GM18870 (cell line): ENCODE data around the gene CHPF.

Experiments
- ATAC-seq: cut with Tn5 transposase; IDR thresholded peaks from one replicate; pipeline ENCODE4 v1.9.1; 2021; ENCODE audit warnings: moderate library complexity; ENCODE audit not compliant: unreplicated experiment

Gene CHPF

DNA sequence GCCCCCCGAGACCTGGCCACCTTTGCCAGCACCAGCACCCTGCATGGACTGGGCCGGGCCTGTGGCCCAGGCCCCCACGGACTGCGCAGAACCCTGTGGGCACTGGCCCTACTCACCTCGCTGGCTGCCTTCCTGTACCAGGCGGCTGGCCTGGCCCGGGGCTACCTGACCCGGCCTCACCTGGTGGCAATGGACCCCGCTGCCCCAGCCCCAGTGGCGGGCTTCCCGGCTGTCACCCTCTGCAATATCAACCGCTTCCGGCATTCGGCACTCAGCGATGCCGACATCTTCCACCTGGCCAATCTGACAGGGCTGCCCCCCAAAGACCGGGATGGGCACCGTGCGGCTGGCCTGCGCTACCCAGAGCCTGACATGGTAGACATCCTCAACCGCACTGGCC is 28.8 kb downstream of the CHPF start:
- ATAC-seq: no peak

DNA sequence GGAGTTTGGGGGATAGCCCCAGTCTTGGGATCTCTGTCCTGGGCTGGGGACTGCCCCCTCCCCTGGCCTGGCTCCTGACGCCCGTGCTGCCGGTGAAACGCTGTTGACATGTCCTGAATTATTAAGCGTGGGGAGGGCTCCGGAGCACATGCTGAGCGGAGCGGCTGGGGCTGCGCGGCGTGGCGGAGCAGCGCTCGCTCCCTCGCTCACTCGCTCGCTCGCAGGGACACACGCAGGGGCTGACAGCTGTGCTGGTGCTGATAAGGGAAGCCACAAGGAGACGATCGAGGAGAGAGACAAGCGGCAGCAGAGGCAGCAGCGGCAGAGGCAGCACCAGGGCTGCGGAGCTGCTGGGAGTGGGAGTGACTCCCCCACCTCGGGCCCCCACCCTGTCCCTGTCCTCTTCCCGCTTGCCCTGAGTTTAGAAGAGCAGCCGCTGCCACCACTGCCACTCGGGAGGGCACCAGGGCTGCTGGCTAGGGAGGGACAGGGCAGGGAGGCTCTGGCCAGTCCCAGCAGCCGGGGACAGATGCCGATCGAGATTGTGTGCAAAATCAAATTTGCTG is 29.3 kb downstream of the CHPF start, which contains the start of gene ASIC4:
TSS of gene ASIC4 (plus strand) at position 287 of the 566 bp plus-strand sequence. CDS start at position 530, 243 bp downstream.
- ATAC-seq: no peak

- no peak for ATAC-seq
These were observed 29.8 kb downstream of the CHPF start for GRCh38 chr2:219513787-219514186.

GRCh38 chr2:219512524-219513216 is 30.9 kb downstream of the CHPF start:
- no peak for ATAC-seq

GRCh38 chr2:219511547-219512325 is 31.9 kb downstream of the CHPF start:
- ATAC-seq: no peak

DNA sequence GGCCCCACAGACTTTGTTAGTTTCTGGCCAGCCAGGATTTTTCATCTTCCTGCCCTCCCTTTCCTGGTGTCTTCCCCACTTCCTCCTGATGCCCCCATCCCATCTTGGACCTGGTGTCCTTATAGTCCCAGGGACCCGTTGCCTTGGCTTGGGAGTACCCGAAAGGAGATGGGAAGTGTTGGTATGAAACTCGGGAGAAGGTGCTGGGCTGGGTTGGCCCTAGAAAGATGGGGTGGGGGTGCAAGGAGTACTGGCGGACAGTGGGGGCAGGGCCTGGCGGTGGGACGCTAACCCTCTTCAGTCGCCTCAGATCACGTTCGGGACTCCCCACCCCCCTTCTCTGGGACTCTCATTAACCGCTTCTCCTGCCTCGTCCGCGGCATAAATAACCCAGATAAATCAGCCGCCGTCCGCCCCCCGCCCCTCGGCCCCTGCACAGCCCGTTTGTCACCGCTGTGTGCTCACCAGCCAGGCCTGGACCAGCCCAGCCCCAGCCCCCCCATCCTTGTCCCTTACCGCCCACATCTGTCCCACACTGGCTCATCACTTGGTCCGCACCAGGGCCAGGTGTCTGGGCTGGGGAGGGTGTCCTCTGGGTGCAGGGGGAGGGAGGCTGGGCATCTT is 33.0 kb downstream of the CHPF start:
- ATAC-seq: no peak

- no peak for ATAC-seq
These were observed 33.7 kb downstream of the CHPF start for GRCh38 chr2:219509780-219510511.

- ATAC-seq: no peak
These were observed 34.4 kb downstream of the CHPF start for GRCh38 chr2:219508971-219509779.

GRCh38 chr2:219508444-219508734 is 35.2 kb downstream of the CHPF start:
- no peak for ATAC-seq

DNA sequence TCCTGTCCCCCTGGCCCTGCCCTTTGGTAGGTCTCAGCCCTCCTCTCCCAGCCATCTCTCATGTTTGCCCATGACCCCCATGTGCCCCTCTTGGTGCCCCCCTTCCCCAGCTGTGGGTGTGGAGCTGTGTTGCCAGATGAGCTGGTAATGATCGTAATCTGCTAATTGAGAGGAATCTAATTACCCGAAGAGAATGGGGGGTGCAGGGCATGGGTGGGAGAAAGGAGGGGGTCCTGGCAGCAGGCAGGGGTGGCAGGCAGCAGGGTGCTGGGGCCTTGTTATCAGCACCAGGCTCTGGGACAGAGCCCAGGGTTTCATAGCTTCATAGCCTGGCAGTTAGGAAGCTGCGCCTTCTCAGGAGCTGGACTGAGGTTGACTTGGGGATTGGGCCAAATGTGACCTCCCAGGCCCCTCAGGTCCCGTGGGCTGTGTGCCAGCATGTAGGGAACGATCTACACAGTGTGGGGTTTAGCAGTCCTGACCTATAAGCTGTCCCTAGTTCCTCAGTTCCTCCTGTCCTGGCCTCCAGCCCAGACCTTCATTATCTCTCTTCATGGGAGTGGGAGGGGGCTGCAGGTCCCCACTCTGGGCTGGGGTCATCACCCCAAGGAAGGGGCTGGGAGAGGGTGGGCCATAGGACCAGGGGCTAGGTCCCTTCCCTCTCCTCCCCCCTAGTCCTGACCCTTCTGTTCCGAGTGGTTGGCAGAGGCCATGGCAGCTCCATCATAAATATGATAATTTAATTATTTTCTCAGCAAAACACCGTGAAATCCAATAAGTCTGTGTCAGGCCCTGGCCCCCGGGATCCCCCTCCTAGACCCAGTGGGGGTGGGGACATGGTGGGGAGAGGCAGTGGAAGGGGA is 35.8 kb downstream of the CHPF start:
- ATAC-seq: no peak

GRCh38 chr2:219506802-219507526 is 36.6 kb downstream of the CHPF start:
- no peak for ATAC-seq

- no peak for ATAC-seq
These were observed 37.3 kb downstream of the CHPF start for GRCh38 chr2:219506153-219506801.

DNA sequence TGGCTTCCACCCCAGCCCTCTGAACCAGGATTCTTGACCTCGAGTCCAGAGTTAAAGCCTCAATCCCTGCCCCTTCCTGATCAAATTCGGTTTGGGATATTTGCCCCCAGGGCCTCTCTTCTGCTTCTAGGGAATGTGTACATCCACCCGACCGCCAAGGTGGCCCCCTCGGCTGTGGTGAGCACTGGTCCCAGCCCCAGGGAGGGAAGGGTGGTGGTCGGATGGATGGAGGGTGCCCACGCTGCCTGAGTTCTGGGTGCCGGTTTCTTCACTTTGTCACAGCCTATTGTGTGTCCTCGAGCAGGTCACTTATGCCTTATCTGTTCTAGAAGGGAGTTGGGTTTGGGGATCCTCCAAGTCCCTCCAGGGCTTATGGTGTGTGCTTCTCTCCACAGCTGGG is 38.0 kb downstream of the CHPF start:
- ATAC-seq: no peak

DNA sequence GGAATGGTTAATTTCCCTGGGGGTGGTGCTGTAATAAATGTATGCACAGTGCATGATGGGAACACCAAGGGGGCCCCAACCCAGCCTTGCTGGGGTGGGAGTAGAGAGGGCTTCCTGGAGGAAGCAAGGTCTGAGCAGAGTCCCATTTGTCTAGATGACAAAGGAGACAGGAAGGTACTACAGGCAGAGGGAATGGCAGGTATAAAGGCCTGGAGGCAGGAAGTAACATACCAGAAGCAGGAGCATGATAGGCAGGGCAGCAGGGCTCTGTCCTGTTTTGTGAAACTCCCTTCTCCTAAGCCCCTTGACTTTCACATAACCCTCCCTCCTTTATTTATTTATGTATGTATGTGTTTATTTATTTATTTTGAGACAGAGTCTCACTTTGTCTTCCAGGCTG is 41.0 kb downstream of the CHPF start:
- ATAC-seq: no peak

DNA sequence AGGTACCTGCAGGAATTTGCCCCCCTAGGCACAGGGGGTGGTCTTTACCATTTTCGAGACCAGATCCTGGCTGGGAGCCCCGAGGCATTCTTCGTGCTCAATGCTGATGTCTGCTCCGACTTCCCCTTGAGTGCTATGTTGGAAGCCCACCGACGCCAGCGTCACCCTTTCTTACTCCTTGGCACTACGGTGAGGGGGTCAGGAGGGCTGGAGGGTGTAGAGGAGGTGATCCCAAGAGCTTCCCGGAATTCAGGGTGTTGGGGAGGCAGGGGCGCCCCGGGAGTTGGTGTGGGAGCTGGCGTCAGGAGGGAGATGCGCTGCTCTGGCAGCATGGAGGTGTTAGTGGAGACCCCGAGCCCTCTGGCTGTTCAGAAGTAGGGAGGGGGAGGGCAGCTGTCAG is 41.8 kb downstream of the CHPF start:
- no peak for ATAC-seq

- ATAC-seq: no peak
These were observed 43.5 kb downstream of the CHPF start for GRCh38 chr2:219500135-219500534.

GRCh38 chr2:219499555-219499954 is 44.1 kb downstream of the CHPF start:
- ATAC-seq: no peak

DNA sequence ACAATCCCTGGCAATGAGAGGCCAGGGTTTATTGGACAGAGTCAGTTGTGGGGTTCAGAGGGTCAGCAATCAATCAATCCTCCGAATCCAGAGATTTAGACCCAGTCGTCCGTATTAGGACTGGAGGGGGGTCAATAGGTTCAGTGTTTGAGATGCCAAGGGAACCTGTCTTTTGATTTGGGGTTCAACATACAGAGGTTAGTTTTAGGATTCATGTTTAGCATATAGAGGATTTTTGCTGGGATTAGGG is 44.6 kb downstream of the CHPF start:
- ATAC-seq: no peak
